ENCODE measurements around the gene SPANXN2.
"Not testable (repeated sequence)": the region's sequence is repeated elsewhere in the genome, so short reads cannot be mapped to it uniquely, and the experiment has no call there.

DNA sequence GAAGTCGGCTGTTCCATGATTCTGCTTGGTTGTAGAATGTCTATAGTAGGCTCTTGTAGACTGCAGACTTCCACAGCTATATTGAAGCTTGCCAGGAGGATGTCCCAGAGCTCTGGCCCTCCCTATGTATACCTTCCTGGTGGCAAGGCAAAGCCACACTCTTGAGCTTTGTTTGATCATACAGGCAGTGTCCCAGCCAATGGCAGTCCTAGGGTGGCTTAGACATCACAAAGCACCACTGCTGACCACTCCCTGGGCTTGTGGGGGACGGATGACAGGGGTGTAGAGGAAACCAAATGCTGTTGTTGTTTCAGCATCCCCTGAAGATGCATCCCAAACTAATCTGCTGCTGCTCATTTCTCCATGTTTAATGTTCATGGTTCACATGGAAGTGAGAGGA lies at the start of gene SPANXN2:
- TF ChIP-seq, protein P1, sequence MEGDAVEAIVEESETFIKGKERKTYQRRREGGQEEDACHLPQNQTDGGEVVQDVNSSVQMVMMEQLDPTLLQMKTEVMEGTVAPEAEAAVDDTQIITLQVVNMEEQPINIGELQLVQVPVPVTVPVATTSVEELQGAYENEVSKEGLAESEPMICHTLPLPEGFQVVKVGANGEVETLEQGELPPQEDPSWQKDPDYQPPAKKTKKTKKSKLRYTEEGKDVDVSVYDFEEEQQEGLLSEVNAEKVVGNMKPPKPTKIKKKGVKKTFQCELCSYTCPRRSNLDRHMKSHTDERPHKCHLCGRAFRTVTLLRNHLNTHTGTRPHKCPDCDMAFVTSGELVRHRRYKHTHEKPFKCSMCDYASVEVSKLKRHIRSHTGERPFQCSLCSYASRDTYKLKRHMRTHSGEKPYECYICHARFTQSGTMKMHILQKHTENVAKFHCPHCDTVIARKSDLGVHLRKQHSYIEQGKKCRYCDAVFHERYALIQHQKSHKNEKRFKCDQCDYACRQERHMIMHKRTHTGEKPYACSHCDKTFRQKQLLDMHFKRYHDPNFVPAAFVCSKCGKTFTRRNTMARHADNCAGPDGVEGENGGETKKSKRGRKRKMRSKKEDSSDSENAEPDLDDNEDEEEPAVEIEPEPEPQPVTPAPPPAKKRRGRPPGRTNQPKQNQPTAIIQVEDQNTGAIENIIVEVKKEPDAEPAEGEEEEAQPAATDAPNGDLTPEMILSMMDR (IDR thresholded peaks at IDR 0.05), result not testable (repeated sequence)
- TF ChIP-seq, protein P2, sequence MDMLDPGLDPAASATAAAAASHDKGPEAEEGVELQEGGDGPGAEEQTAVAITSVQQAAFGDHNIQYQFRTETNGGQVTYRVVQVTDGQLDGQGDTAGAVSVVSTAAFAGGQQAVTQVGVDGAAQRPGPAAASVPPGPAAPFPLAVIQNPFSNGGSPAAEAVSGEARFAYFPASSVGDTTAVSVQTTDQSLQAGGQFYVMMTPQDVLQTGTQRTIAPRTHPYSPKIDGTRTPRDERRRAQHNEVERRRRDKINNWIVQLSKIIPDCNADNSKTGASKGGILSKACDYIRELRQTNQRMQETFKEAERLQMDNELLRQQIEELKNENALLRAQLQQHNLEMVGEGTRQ (CRISPR knock-in tag; IDR thresholded peaks at IDR 0.05), result not testable (repeated sequence)
- TF ChIP-seq NR1H2 (CRISPR knock-in tag; IDR thresholded peaks at IDR 0.05); ZNF263 (CRISPR knock-in tag; IDR thresholded peaks at IDR 0.05; ENCODE audit: low read depth); SP1 (CRISPR knock-in tag; conservative IDR thresholded peaks at IDR 0.05): not testable (repeated sequence)
